K562 (cell line): ENCODE measurements around the gene COL4A2.

Experiments used
- JUN ChIP-seq, 2 experiments: sonication (generic) in 1 of 2; formaldehyde crosslinking in 1 of 2; IDR thresholded peaks; 2 replicates each; pipeline versions ENCODE4 v1.6.1 to v1.8.0; 2012 to 2022; ENCODE audit warnings: borderline replicate concordance in 2 of 2, mild to moderate bottlenecking in 2 of 2, improper control_type of control experiment in 1 of 2, low read depth in 1 of 2, low read length in 1 of 2, missing genetic modification reagents in 1 of 2
- NKRF ChIP-seq: fragments of 450-650 bp; IDR thresholded peaks from 2 replicates; pipeline ENCODE4 v1.6.1; 2016; ENCODE audit warnings: borderline replicate concordance

- no peak for TF ChIP-seq JUN (IDR thresholded peaks at IDR 0.05; ENCODE audit: borderline replicate concordance, low read depth, low read length)
- TF ChIP-seq JUN (CRISPR knock-in tag; IDR thresholded peaks at IDR 0.05; ENCODE audit: borderline replicate concordance): no peak
- TF ChIP-seq NKRF: no peak
Observed at GRCh38 chr13:110555601-110556223, 248.6 kb downstream of the COL4A2 start.
